ENCODE measurements around the gene TSPAN18.

The TSPAN18 gene

DNA sequence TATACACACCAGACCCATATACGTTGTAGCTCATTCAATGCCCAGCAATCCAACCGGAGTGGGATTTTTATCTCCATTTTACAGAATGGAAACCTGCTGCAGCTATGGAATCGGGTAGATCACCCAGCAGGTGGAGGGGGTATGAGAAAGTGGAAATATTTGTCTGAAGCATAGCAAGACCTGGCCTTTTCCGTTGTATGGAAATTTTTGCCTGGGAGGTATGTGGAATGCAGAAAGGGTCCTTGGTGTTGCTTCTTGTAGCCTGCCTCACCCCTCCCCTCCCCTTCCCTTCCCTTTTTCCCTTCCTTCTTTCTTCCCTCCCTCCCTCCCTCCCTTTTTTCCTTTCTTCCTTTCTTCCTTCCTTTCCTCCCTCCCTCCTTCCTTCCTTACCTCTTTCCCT is 15.2 kb downstream of the TSPAN18 start:
- peaks cover 4% of the 10 kb centered on the region for H3K27me3 Mint-ChIP-seq (ENCODE audit: low read depth, poor library complexity)
- DNase-seq: no peak
- no peak overlapping the region for H3K4me3 Mint-ChIP-seq
- TF ChIP-seq, protein P1, sequence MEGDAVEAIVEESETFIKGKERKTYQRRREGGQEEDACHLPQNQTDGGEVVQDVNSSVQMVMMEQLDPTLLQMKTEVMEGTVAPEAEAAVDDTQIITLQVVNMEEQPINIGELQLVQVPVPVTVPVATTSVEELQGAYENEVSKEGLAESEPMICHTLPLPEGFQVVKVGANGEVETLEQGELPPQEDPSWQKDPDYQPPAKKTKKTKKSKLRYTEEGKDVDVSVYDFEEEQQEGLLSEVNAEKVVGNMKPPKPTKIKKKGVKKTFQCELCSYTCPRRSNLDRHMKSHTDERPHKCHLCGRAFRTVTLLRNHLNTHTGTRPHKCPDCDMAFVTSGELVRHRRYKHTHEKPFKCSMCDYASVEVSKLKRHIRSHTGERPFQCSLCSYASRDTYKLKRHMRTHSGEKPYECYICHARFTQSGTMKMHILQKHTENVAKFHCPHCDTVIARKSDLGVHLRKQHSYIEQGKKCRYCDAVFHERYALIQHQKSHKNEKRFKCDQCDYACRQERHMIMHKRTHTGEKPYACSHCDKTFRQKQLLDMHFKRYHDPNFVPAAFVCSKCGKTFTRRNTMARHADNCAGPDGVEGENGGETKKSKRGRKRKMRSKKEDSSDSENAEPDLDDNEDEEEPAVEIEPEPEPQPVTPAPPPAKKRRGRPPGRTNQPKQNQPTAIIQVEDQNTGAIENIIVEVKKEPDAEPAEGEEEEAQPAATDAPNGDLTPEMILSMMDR (IDR thresholded peaks at IDR 0.05): no peak
- no peak overlapping the region for H3K27ac Mint-ChIP-seq
- peaks cover 6% of the 10 kb centered on the region for H3K36me3 Mint-ChIP-seq (ENCODE audit: low read depth)
- H3K4me1 Mint-ChIP-seq: peaks cover 71% of the 10 kb centered on the region
- no peaks in the 10 kb centered on the region for H3K9me3 Mint-ChIP-seq

DNA sequence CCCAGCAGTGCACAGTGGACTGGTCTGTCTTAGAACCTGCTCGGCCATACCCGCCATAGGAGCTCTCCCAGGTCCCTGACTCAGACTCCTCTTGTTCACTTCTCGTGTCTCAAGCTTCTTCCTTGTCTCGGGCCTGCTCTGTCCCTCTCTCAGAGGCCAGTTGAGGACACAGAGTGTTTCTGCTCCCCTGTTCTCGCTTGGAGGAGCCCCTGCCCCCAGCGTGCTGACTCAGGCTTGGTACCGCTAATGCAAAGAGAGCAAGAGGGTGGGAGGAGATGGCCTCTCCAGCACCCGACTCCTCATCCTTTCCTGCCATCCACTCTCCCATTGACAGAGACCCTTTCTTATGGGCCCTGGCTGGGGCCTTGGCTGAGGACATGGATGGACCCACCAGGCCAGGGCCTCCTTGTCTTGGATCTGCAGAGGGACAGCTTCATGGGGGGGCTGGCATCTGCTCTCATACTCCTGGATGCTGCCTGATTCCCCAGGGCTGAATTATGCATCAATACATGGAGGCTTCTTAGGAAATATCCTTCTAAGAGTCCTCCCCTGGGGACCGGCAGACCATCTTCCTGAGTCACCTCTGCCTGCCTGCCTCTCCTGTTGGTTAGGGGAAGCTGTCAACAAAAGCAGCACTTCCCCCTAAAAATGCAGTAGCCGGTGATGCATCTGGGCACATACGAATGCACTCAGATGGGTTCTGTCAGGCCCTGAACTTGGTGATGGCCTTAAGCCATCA is 15.9 kb downstream of the TSPAN18 start:
- peak overlapping the region; percentile 69 for H3K27ac Mint-ChIP-seq
- peaks cover 6% of the 10 kb centered on the region for H3K36me3 Mint-ChIP-seq (ENCODE audit: low read depth)
- peaks cover 4% of the 10 kb centered on the region for H3K27me3 Mint-ChIP-seq (ENCODE audit: low read depth, poor library complexity)
- H3K4me1 Mint-ChIP-seq: peaks cover 64% of the 10 kb centered on the region
- DNase-seq: no peak
- TF ChIP-seq, protein P1 (IDR thresholded peaks at IDR 0.05): no peak
- no peak overlapping the region for H3K4me3 Mint-ChIP-seq
- H3K9me3 Mint-ChIP-seq: no peaks in the 10 kb centered on the region

DNA sequence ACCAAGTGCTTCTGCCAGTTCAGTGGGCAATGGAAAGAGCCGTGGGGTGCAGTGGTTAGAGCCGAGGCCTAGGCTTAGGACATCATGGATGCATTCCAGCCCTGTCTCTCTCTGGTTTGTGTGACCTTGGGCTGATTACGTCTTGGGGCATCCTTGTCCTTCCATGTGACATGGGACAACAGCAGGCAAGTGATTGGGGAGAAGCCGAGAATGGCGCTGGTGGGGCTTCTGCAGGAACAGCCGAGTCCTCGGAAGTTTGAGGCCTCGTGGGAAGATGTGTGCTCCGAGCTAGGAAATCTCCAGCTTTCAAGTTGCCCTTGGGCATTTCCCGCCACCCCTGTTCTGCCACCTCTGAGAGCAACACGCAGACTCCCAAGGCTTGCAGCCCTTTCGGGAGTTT is 16.6 kb downstream of the TSPAN18 start:
- H3K4me1 Mint-ChIP-seq: peaks cover 58% of the 10 kb centered on the region
- no peaks in the 10 kb centered on the region for H3K9me3 Mint-ChIP-seq
- H3K27me3 Mint-ChIP-seq (ENCODE audit: low read depth, poor library complexity): peaks cover 4% of the 10 kb centered on the region

DNA sequence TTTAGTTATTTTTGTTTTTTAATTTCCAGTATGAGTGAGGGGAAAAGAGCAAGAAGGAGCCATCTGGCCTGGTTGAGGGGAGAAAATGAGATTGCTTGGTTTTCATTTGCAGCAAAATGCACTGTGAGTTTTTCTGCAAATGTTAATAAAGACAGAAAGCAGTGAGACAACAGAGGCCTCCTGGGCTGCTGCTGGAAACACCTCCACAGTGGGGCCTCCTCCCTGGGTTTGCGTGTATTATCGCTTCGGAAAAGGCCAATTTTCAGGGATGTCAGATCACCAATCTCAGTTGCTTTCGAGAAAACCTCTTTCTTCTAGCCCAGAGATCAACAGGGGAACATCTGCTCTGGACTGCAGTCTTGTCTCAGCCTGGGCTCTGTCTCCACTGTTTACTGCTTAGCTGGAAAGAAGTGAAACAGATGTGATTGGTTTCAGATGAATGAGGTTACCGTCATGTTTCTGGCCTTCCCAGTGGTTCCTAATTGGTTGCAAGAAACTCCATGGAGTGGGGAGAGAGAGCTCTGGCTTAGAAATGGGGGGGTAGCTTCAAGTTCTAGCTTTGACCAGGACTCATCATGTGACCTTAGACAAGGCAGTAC is 17.3 kb downstream of the TSPAN18 start:
- Mint-ChIP-seq H3K4me3 (no peak overlapping the region), H3K4me1 (peaks cover 53% of the 10 kb centered on the region), H3K27me3 (ENCODE audit: low read depth, poor library complexity) (peaks cover 4% of the 10 kb centered on the region), H3K36me3 (ENCODE audit: low read depth) (no peaks in the 10 kb centered on the region), H3K9me3 (no peaks in the 10 kb centered on the region), H3K27ac (no peak overlapping the region)
- TF ChIP-seq, protein P1 (IDR thresholded peaks at IDR 0.05): no peak
- DNase-seq: no peak

More for the DNA sequence above, 16.6 kb downstream of the TSPAN18 start:
- Mint-ChIP-seq H3K4me3 (no peak overlapping the region), H3K36me3 (ENCODE audit: low read depth) (peaks cover 4% of the 10 kb centered on the region), H3K27ac (peak overlapping the region; percentile 69)
- TF ChIP-seq, protein P1 (IDR thresholded peaks at IDR 0.05): no peak
- no peak for DNase-seq

DNA sequence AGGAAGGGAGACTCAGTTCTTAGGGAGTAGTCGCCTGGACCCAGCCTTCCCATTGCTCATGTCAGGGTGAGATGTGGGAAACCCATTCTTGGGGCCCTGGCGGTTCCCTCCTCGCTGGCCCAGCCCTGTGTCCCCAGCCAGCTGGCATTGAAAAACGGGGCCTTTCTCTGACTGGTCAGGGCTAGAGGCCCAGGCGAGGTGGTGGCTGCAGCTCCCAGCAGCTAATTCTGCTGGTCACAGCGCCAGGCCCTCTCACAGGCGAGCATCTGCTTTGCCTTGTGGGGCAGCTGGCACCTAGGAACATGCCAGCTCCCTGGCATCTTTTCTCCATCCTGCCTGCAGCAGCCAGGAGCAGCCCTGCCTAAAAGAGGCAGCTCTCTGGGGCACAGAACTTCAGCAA is 20.1 kb downstream of the TSPAN18 start:
- peaks cover under 1% of the 10 kb centered on the region for H3K27me3 Mint-ChIP-seq (ENCODE audit: low read depth, poor library complexity)
- peaks cover 1% of the 10 kb centered on the region for H3K36me3 Mint-ChIP-seq (ENCODE audit: low read depth)
- no peaks in the 10 kb centered on the region for H3K9me3 Mint-ChIP-seq
- no peak overlapping the region for H3K4me3 Mint-ChIP-seq
- TF ChIP-seq, protein P1 (IDR thresholded peaks at IDR 0.05): no peak
- H3K4me1 Mint-ChIP-seq: peaks cover 42% of the 10 kb centered on the region
- H3K27ac Mint-ChIP-seq: no peak overlapping the region
- no peak for DNase-seq

DNA sequence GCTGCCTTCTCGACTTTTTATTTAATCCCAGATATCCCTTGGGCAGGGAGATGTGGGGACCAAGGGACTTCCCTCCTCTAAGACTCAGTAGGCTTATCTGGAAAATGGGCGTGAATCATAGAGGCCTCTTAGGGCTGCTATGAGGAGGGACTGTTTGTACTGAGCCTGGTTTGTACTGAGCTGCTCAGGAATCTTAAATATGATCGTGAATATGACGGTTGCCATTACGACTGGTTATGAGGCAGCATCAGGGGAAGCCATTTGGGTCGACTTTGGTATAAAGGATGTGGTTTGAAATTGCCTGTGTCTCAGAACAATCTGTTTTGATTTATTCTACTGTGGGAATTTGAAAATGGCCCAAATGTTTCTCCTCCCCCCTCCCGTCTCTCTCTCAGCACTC is 20.6 kb downstream of the TSPAN18 start:
- TF ChIP-seq, protein P1 (IDR thresholded peaks at IDR 0.05): no peak
- Mint-ChIP-seq H3K4me3 (no peak overlapping the region), H3K9me3 (no peaks in the 10 kb centered on the region), H3K36me3 (ENCODE audit: low read depth) (peaks cover 5% of the 10 kb centered on the region), H3K4me1 (peaks cover 38% of the 10 kb centered on the region), H3K27ac (no peak overlapping the region), H3K27me3 (ENCODE audit: low read depth, poor library complexity) (peaks cover 4% of the 10 kb centered on the region)
- no peak for DNase-seq

Measured in nephron progenitor cell (in vitro differentiated cells).